Activated T-helper 2 cell treated with anti-CD3 and anti-CD28 coated beads, Interferon-gamma antibody, Interleukin-2, Interleukin-4, amounts not matched to agents 10 μg/mL and 5 μg/mL and 100 μg/mL, durations not matched to agents 14 hours and 24 hours and 36 hours (primary cell): ENCODE results near the gene KCNJ16. TPM values are rescaled to one million over a fixed set of nuclear protein-coding genes. Genes with fewer than 3 reads are reported as not detected.
"Not testable (repeated sequence)": the region's sequence is repeated elsewhere in the genome, so short reads cannot be mapped to it uniquely, and the experiment has no call there.

ENCODE experiments used
- DNase-seq: peaks from one replicate; pipeline ENCODE4 v3.0.0; 2021; ENCODE audit warnings: low spot score
- H3K27ac Mint-ChIP-seq: one replicate; pipeline ENCODE4 v1.8.0; 2021; ENCODE audit warnings: mixed read lengths
- H3K27me3 Mint-ChIP-seq: one replicate; pipeline ENCODE4 v1.8.0; 2021; ENCODE audit warnings: low read depth, mixed read lengths
- H3K36me3 Mint-ChIP-seq: one replicate; pipeline ENCODE4 v1.8.0; 2021; ENCODE audit warnings: low read depth, mixed read lengths
- H3K4me1 Mint-ChIP-seq: one replicate; pipeline ENCODE4 v1.8.0; 2021; ENCODE audit warnings: low read depth, mixed read lengths
- H3K4me3 Mint-ChIP-seq: one replicate; pipeline ENCODE4 v1.8.0; 2021; ENCODE audit warnings: low read depth, mild to moderate bottlenecking, moderate library complexity, mixed read lengths
- H3K9me3 Mint-ChIP-seq: one replicate; pipeline ENCODE4 v1.8.0; 2021; ENCODE audit warnings: mixed read lengths
- intact Hi-C: fragments of 100-400 bp; cut with micrococcal nuclease; formaldehyde crosslinking; loops from one replicate; pipeline ENCODE4 v1.15.1; 2023
- total RNA-seq: library from RNA; stranded (reverse); gene quantifications from 2 replicates; pipeline ENCODE4 v1.2.3, GENCODE V29; 2022

Gene KCNJ16
- not detected in 2 replicates for total RNA-seq

GRCh38 chr17:70074956-70075355 is at the start of gene KCNJ16:
TSS of gene KCNJ16 (plus strand) at chr17:70075225. CDS start at chr17:70132088, 56,863 bp downstream.
- Mint-ChIP-seq H3K36me3 (no peaks in the 10 kb centered on the region), H3K27me3 (peaks cover 4% of the 10 kb centered on the region), H3K27ac (no peak within 1 kb of the TSS), H3K9me3 (no peaks in the 10 kb centered on the region), H3K4me1 (no peaks in the 10 kb centered on the region), H3K4me3 (no peak within 1 kb of the TSS)
- intact Hi-C loops, result no loop called here
- no peak for DNase-seq

GRCh38 chr17:70028397-70028796 is 46.6 kb upstream of the KCNJ16 start:
- no peaks in the 10 kb centered on the region for H3K9me3 Mint-ChIP-seq
- H3K4me3 Mint-ChIP-seq, result no peak overlapping the region
- H3K27me3 Mint-ChIP-seq, result peaks cover 1% of the 10 kb centered on the region
- intact Hi-C loops, result no loop called here
- H3K27ac Mint-ChIP-seq, result no peak overlapping the region
- DNase-seq, result no peak
- H3K36me3 Mint-ChIP-seq, result no peaks in the 10 kb centered on the region
- H3K4me1 Mint-ChIP-seq, result no peaks in the 10 kb centered on the region

GRCh38 chr17:70028978-70029767 is 45.9 kb upstream of the KCNJ16 start:
- peaks cover 1% of the 10 kb centered on the region for H3K27me3 Mint-ChIP-seq
- DNase-seq, result no peak
- H3K4me1 Mint-ChIP-seq, result no peaks in the 10 kb centered on the region
- intact Hi-C loops, result no loop called here
- no peaks in the 10 kb centered on the region for H3K36me3 Mint-ChIP-seq
- no peak overlapping the region for H3K27ac Mint-ChIP-seq
- no peak overlapping the region for H3K4me3 Mint-ChIP-seq
- no peaks in the 10 kb centered on the region for H3K9me3 Mint-ChIP-seq

- no peak for DNase-seq
- H3K4me1 Mint-ChIP-seq, result no peaks in the 10 kb centered on the region
- H3K4me3 Mint-ChIP-seq, result no peak overlapping the region
- H3K27ac Mint-ChIP-seq, result no peak overlapping the region
- no peaks in the 10 kb centered on the region for H3K36me3 Mint-ChIP-seq
- intact Hi-C loops, result no loop called here
- peaks cover 1% of the 10 kb centered on the region for H3K27me3 Mint-ChIP-seq
- no peaks in the 10 kb centered on the region for H3K9me3 Mint-ChIP-seq
Observed at GRCh38 chr17:70030371-70030770, 44.7 kb upstream of the KCNJ16 start.

GRCh38 chr17:70031341-70031740 is 43.7 kb upstream of the KCNJ16 start:
- Mint-ChIP-seq H3K27me3 (no peaks in the 10 kb centered on the region), H3K36me3 (no peaks in the 10 kb centered on the region), H3K9me3 (no peaks in the 10 kb centered on the region), H3K27ac (no peak overlapping the region), H3K4me1 (no peaks in the 10 kb centered on the region), H3K4me3 (no peak overlapping the region)
- intact Hi-C loops, result no loop called here
- no peak for DNase-seq

- no peak for DNase-seq
- no peaks in the 10 kb centered on the region for H3K27me3 Mint-ChIP-seq
- no peak overlapping the region for H3K27ac Mint-ChIP-seq
- intact Hi-C loops, result no loop called here
- H3K9me3 Mint-ChIP-seq, result no peaks in the 10 kb centered on the region
- no peaks in the 10 kb centered on the region for H3K4me1 Mint-ChIP-seq
- no peaks in the 10 kb centered on the region for H3K36me3 Mint-ChIP-seq
- no peak overlapping the region for H3K4me3 Mint-ChIP-seq
Observed at GRCh38 chr17:70033165-70033564, 41.9 kb upstream of the KCNJ16 start.

- Mint-ChIP-seq H3K27ac (no peak overlapping the region), H3K4me3 (no peak overlapping the region), H3K27me3 (no peaks in the 10 kb centered on the region), H3K9me3 (no peaks in the 10 kb centered on the region), H3K4me1 (no peaks in the 10 kb centered on the region), H3K36me3 (no peaks in the 10 kb centered on the region)
- intact Hi-C loops, result no loop called here
- no peak for DNase-seq
Observed at GRCh38 chr17:70034158-70034557, 40.9 kb upstream of the KCNJ16 start.

- H3K9me3 Mint-ChIP-seq, result no peaks in the 10 kb centered on the region
- no peaks in the 10 kb centered on the region for H3K4me1 Mint-ChIP-seq
- H3K27ac Mint-ChIP-seq, result no peak overlapping the region
- intact Hi-C loops, result no loop called here
- H3K27me3 Mint-ChIP-seq, result no peaks in the 10 kb centered on the region
- H3K4me3 Mint-ChIP-seq, result no peak overlapping the region
- DNase-seq, result no peak
- H3K36me3 Mint-ChIP-seq, result no peaks in the 10 kb centered on the region
Observed at GRCh38 chr17:70037498-70037897, 37.5 kb upstream of the KCNJ16 start.

- no peaks in the 10 kb centered on the region for H3K36me3 Mint-ChIP-seq
- H3K27ac Mint-ChIP-seq, result no peak overlapping the region
- no peaks in the 10 kb centered on the region for H3K9me3 Mint-ChIP-seq
- intact Hi-C loops, result no loop called here
- H3K4me3 Mint-ChIP-seq, result no peak overlapping the region
- no peak for DNase-seq
- H3K4me1 Mint-ChIP-seq, result no peaks in the 10 kb centered on the region
- H3K27me3 Mint-ChIP-seq, result no peaks in the 10 kb centered on the region
Observed at GRCh38 chr17:70040336-70040735, 34.7 kb upstream of the KCNJ16 start.

- intact Hi-C loops, result no loop called here
- Mint-ChIP-seq H3K27ac (no peak overlapping the region), H3K27me3 (no peaks in the 10 kb centered on the region), H3K4me1 (no peaks in the 10 kb centered on the region), H3K36me3 (no peaks in the 10 kb centered on the region), H3K4me3 (no peak overlapping the region), H3K9me3 (no peaks in the 10 kb centered on the region)
- no peak for DNase-seq
Observed at GRCh38 chr17:70041061-70041460, 34.0 kb upstream of the KCNJ16 start.

- H3K4me1 Mint-ChIP-seq, result no peaks in the 10 kb centered on the region
- H3K9me3 Mint-ChIP-seq, result no peaks in the 10 kb centered on the region
- H3K27ac Mint-ChIP-seq, result no peak overlapping the region
- H3K27me3 Mint-ChIP-seq, result no peaks in the 10 kb centered on the region
- H3K36me3 Mint-ChIP-seq, result no peaks in the 10 kb centered on the region
- intact Hi-C loops, result no loop called here
- DNase-seq, result no peak
- H3K4me3 Mint-ChIP-seq, result no peak overlapping the region
Observed at GRCh38 chr17:70041540-70041939, 33.5 kb upstream of the KCNJ16 start.

- H3K4me3 Mint-ChIP-seq, intact Hi-C loops, H3K27ac Mint-ChIP-seq, DNase-seq, H3K27me3 Mint-ChIP-seq, H3K4me1 Mint-ChIP-seq, H3K36me3 Mint-ChIP-seq, H3K9me3 Mint-ChIP-seq: not testable (repeated sequence)
Observed at GRCh38 chr17:70045780-70046179, 29.2 kb upstream of the KCNJ16 start.

- no peak overlapping the region for H3K4me3 Mint-ChIP-seq
- no peaks in the 10 kb centered on the region for H3K4me1 Mint-ChIP-seq
- no peaks in the 10 kb centered on the region for H3K9me3 Mint-ChIP-seq
- H3K36me3 Mint-ChIP-seq, result no peaks in the 10 kb centered on the region
- no peak overlapping the region for H3K27ac Mint-ChIP-seq
- no peak for DNase-seq
- no peaks in the 10 kb centered on the region for H3K27me3 Mint-ChIP-seq
- intact Hi-C loops, result no loop called here
Observed at GRCh38 chr17:70047619-70048419, 27.2 kb upstream of the KCNJ16 start.
